DND-41 (cell line): ENCODE measurements around the gene CMTM2.

Source experiments
- ATAC-seq: fragments of 200-7000 bp; cut with Tn5 transposase; 3 replicates; pipeline ENCODE4 v1.9.1; 2021; ENCODE audit warnings: low read depth; ENCODE audit not compliant: insufficient read depth
- DNase-seq: peaks from one replicate; pipeline ENCODE4 v3.0.0-alpha.2; 2020
- H2AFZ ChIP-seq: 2 replicates; pipeline ENCODE4 v1.6.0; 2012; ENCODE audit warnings: low read depth, low read length
- H3K27ac ChIP-seq: 2 replicates; pipeline ENCODE4 v1.5.1; 2012; ENCODE audit warnings: low read length, inconsistent platforms
- H3K27me3 ChIP-seq: fragments of 200-600 bp; sonication (generic); 2 replicates; pipeline ENCODE4 v1.6.0; 2012; ENCODE audit warnings: low read length, mild to moderate bottlenecking, inconsistent platforms; ENCODE audit not compliant: insufficient read depth, poor library complexity
- H3K36me3 ChIP-seq: 2 replicates; pipeline ENCODE4 v1.5.1; 2012; ENCODE audit warnings: low read length, inconsistent platforms; ENCODE audit not compliant: insufficient read depth
- H3K4me1 ChIP-seq: 2 replicates; pipeline ENCODE4 v1.5.1; 2012; ENCODE audit warnings: mild to moderate bottlenecking, low read length; ENCODE audit not compliant: insufficient read depth
- H3K4me2 ChIP-seq: 2 replicates; pipeline ENCODE4 v1.6.0; 2012; ENCODE audit warnings: mild to moderate bottlenecking, moderate library complexity, low read length, inconsistent platforms; ENCODE audit not compliant: insufficient read depth
- H3K4me3 ChIP-seq, 2 experiments: fragments of 200-600 bp in 1 of 2; shearing (Covaris generic) in 1 of 2; 2 replicates each; pipeline ENCODE4 v1.5.1; 2012 to 2016; ENCODE audit warnings: inconsistent platforms in 2 of 2, low read length in 2 of 2, mild to moderate bottlenecking in 2 of 2, low read depth in 1 of 2, moderate library complexity in 1 of 2
- H3K79me2 ChIP-seq: 2 replicates; pipeline ENCODE4 v1.6.0; 2012; ENCODE audit warnings: low read length, inconsistent platforms; ENCODE audit not compliant: insufficient read depth
- H3K9ac ChIP-seq: 2 replicates; pipeline ENCODE4 v1.6.0; 2012; ENCODE audit warnings: low read depth, mild to moderate bottlenecking, inconsistent platforms, low read length, moderate library complexity
- H3K9me3 ChIP-seq: 2 replicates; pipeline ENCODE4 v1.5.1; 2012; ENCODE audit warnings: low read length, moderate library complexity, mild to moderate bottlenecking, inconsistent platforms; ENCODE audit not compliant: insufficient read depth, severe bottlenecking
- H4K20me1 ChIP-seq: 2 replicates; pipeline ENCODE4 v1.6.0; 2012; ENCODE audit warnings: low read length; ENCODE audit not compliant: insufficient read depth
- EZH2 ChIP-seq: IDR thresholded peaks from 3 replicates; pipeline ENCODE4 v1.6.1; 2012; ENCODE audit warnings: borderline replicate concordance, low read depth, mild to moderate bottlenecking, moderate library complexity, low read length, inconsistent platforms; ENCODE audit not compliant: severe bottlenecking
- TF ChIP-seq, protein P1 (sequence below): IDR thresholded peaks from 2 replicates; pipeline ENCODE4 v1.5.1; 2012; ENCODE audit warnings: borderline replicate concordance, low read length, moderate library complexity, mild to moderate bottlenecking; ENCODE audit not compliant: poor library complexity, severe bottlenecking; ENCODE audit errors: extremely low read depth

CMTM2 gene

DNA sequence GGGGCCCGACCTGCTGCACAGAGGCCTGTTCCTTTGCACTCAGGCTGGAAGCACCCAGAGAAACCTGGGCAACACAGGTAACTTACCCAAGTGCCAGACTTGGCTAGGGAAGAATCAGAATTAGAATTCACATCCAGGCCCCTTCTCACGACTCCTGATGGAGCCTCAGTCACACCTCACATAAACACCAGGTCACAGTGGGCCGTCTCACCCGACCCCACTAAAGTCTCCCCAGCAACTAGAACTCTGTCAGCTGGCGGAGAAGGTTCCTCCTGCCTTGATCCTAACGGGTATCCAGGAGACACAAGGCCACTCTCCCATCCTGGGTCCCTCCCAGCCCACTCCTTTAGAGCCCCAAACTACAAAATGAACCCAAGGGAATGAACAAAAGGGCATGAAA is 35.7 kb upstream of the CMTM2 start:
- Histone ChIP-seq H2AFZ (no peak overlapping the region), H3K9me3 (no peaks in the 10 kb centered on the region), H3K36me3 (no peaks in the 10 kb centered on the region; the same call in 1 of the 2 replicates), H3K4me2 (no peak overlapping the region), H3K4me1 (peaks cover 38% of the 10 kb centered on the region), H3K4me3 (no peak overlapping the region), H3K27me3 (no peaks in the 10 kb centered on the region), H3K9ac (no peak overlapping the region), H3K27ac (no peak overlapping the region), H4K20me1 (no peaks in the 10 kb centered on the region), H3K79me2 (no peaks in the 10 kb centered on the region)
- no peak for ATAC-seq
- TF ChIP-seq, protein P1, sequence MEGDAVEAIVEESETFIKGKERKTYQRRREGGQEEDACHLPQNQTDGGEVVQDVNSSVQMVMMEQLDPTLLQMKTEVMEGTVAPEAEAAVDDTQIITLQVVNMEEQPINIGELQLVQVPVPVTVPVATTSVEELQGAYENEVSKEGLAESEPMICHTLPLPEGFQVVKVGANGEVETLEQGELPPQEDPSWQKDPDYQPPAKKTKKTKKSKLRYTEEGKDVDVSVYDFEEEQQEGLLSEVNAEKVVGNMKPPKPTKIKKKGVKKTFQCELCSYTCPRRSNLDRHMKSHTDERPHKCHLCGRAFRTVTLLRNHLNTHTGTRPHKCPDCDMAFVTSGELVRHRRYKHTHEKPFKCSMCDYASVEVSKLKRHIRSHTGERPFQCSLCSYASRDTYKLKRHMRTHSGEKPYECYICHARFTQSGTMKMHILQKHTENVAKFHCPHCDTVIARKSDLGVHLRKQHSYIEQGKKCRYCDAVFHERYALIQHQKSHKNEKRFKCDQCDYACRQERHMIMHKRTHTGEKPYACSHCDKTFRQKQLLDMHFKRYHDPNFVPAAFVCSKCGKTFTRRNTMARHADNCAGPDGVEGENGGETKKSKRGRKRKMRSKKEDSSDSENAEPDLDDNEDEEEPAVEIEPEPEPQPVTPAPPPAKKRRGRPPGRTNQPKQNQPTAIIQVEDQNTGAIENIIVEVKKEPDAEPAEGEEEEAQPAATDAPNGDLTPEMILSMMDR: no peak
- TF ChIP-seq EZH2: no peak
- no peak for DNase-seq

DNA sequence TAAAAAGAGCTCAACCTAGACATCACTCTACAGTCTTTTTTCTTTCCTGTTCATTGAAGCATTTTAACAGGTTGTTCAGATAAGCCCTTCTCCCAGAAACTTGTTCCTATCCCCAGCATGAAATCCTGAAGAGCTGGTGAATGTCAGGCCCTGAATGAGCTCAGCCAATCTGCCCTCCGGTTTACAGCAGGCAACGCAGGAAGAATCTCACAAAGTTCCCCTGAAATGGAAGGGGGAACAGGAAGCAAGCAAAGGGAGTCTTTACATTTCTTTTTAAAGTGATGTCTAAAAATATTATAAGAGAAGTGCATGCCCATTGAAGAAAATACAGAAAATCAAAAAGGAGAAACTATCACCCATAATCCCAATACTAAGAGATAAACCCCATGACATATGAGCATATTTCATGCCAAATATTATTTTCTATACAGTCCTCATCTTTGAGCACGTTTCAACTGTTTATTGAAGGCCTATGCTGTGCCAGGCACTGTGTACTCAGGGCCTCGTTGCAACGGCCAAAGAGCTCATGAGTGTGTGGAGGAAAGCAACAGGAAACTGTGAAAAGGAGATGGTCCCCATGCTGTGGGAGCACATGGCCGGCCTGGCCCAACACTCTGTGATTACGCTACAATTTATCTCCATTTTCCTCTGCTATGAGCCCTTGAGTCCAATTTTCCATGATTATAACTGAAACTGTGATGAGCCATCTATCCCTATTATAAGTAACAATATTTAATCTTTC is 35.1 kb upstream of the CMTM2 start:
- H3K27me3 ChIP-seq: no peaks in the 10 kb centered on the region
- no peak overlapping the region for H2AFZ ChIP-seq
- DNase-seq (no peak), ATAC-seq (no peak)
- no peak overlapping the region for H3K9ac ChIP-seq
- peaks cover 38% of the 10 kb centered on the region for H3K4me1 ChIP-seq
- no peak overlapping the region for H3K4me3 ChIP-seq
- no peak overlapping the region for H3K4me2 ChIP-seq
- no peaks in the 10 kb centered on the region for H4K20me1 ChIP-seq
- H3K9me3 ChIP-seq: no peaks in the 10 kb centered on the region
- H3K27ac ChIP-seq: peak overlapping the region; percentile 22; the same call in 1 of the 2 replicates
- H3K79me2 ChIP-seq: no peaks in the 10 kb centered on the region
- TF ChIP-seq, protein P1: no peak
- TF ChIP-seq EZH2: no peak
- no peaks in the 10 kb centered on the region; the same call in 1 of the 2 replicates for H3K36me3 ChIP-seq

DNA sequence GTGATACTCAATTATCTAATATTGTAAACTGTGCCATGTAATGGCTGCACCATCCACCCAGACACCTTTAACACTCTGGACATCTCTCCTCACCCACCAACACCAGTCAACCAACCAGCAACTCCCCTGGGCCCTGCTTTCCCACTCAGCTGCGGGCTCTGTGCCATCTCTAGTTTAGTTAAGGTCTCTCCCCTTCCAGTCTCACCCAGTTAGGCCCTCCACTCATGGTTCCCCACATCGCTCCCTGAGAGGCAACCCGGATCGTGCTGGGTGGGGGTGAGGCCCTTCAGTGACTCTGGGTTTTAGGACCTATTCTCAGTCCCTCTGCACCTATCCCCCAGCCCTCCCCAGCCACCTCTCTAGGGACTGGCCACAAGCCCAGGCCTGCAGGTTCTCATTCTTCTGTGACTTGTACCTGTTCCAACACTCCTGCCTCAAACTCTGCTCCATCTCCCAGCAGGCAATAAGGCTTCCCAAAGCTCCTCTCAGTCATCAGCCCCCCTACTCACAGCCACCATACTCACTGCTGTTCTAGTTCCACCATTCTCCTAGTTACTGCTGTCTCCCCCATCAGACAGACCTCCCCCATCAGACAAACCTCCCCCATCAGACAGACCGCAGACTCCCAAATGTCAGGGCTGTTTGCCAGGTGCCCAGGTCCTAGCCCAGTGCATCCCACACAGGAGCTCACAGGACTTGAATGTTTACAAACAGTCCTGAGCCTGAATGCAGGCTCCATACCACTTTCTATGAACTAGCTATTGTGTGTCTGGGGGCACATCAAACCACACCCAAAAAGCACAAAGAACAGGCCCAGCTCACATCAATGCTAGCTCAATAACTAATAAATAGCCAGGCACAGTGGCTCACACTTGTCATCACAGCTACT is 31.9 kb upstream of the CMTM2 start:
- no peak for DNase-seq
- Histone ChIP-seq H3K9me3 (no peaks in the 10 kb centered on the region), H4K20me1 (no peaks in the 10 kb centered on the region), H3K36me3 (no peaks in the 10 kb centered on the region; the same call in 1 of the 2 replicates), H3K4me3 (no peak overlapping the region), H3K9ac (no peak overlapping the region), H3K4me2 (no peak overlapping the region), H3K79me2 (peaks cover 16% of the 10 kb centered on the region), H3K4me1 (peaks cover 47% of the 10 kb centered on the region), H3K27ac (0 out of 2 replicates have a peak overlapping the region, but pooled peaks have one; percentile 97), H3K27me3 (no peaks in the 10 kb centered on the region), H2AFZ (no peak overlapping the region)
- TF ChIP-seq, protein P1: no peak
- no peak for TF ChIP-seq EZH2
- ATAC-seq: no peak
